Loucy (cell line): ENCODE measurements around the gene CCDC167.
A peak's percentile ranks its signal among the peaks of the same experiment; 100 is the strongest.

Experiments
- H2AFZ ChIP-seq: fragments of 200-600 bp; sonication (generic); 2 replicates; pipeline ENCODE4 v1.6.0; 2016; ENCODE audit warnings: antibody characterized with exemption, mild to moderate bottlenecking, low read length, moderate library complexity
- H3F3A ChIP-seq: fragments of 200-600 bp; 2 replicates; pipeline ENCODE4 v1.6.0; 2016; ENCODE audit warnings: antibody characterized with exemption, low read depth, mild to moderate bottlenecking
- H3K27me3 ChIP-seq: fragments of 200-600 bp; sonication (generic); 2 replicates; pipeline ENCODE4 v1.6.1; 2014; ENCODE audit warnings: low read length, mild to moderate bottlenecking; ENCODE audit not compliant: insufficient read depth, poor library complexity, severe bottlenecking
- H3K36me3 ChIP-seq: fragments of 200-600 bp; sonication (generic); 2 replicates; pipeline ENCODE4 v1.6.1; 2016; ENCODE audit warnings: low read length; ENCODE audit not compliant: insufficient read depth
- H3K4me1 ChIP-seq: fragments of 200-600 bp; sonication (generic); 2 replicates; pipeline ENCODE4 v1.5.1; 2014; ENCODE audit warnings: low read length, mild to moderate bottlenecking; ENCODE audit not compliant: insufficient read depth, poor library complexity, severe bottlenecking
- H3K4me2 ChIP-seq: fragments of 200-600 bp; sonication (generic); 2 replicates; pipeline ENCODE4 v1.6.0; 2014; ENCODE audit warnings: antibody characterized with exemption, low read length, low read depth, mild to moderate bottlenecking; ENCODE audit not compliant: poor library complexity, severe bottlenecking
- H3K4me3 ChIP-seq: fragments of 200-600 bp; sonication (generic); 2 replicates; pipeline ENCODE4 v1.5.1; 2014; ENCODE audit warnings: low read length, mild to moderate bottlenecking, mixed read lengths; ENCODE audit not compliant: poor library complexity, severe bottlenecking
- H3K79me2 ChIP-seq: fragments of 200-600 bp; sonication (generic); 2 replicates; pipeline ENCODE4 v1.6.1; 2014; ENCODE audit warnings: low read length; ENCODE audit not compliant: insufficient read depth
- H3K9ac ChIP-seq: fragments of 200-600 bp; sonication (generic); 2 replicates; pipeline ENCODE4 v1.6.0; 2014; ENCODE audit warnings: mild to moderate bottlenecking, low read depth, low read length, moderate library complexity; ENCODE audit not compliant: poor library complexity, severe bottlenecking
- H3K9me2 ChIP-seq: fragments of 200-600 bp; sonication (generic); replicated peaks from 2 replicates; pipeline ENCODE4 v1.6.1; 2016; ENCODE audit warnings: low read depth, low read length, mixed read lengths
- H3K9me3 ChIP-seq: fragments of 200-600 bp; sonication (generic); 2 replicates; pipeline ENCODE4 v1.6.1; 2014; ENCODE audit warnings: mild to moderate bottlenecking, antibody characterized with exemption, low read length, low read depth; ENCODE audit not compliant: insufficient read depth
- H4K20me1 ChIP-seq: fragments of 200-600 bp; sonication (generic); 2 replicates; pipeline ENCODE4 v1.6.0; 2014; ENCODE audit warnings: antibody characterized with exemption, low read length, mild to moderate bottlenecking; ENCODE audit not compliant: insufficient read depth, poor library complexity, severe bottlenecking
- CTCF ChIP-seq: fragments of 200-600 bp; sonication (generic); conservative IDR thresholded peaks from 2 replicates; pipeline ENCODE4 v1.5.1; 2014; ENCODE audit warnings: mild to moderate bottlenecking, antibody characterized with exemption, low read length
- EZH2phosphoT487 ChIP-seq: fragments of 200-600 bp; IDR thresholded peaks from 2 replicates; pipeline ENCODE4 v1.6.1; 2018; ENCODE audit warnings: antibody characterized with exemption, mild to moderate bottlenecking, moderate library complexity, borderline replicate concordance

CCDC167 gene

GRCh38 chr6:37523412-37523811 is 23.7 kb upstream of the CCDC167 start:
- Histone ChIP-seq H3K4me3 (no peak overlapping the region), H3K36me3 (no peaks in the 10 kb centered on the region), H4K20me1 (no peaks in the 10 kb centered on the region), H3K27me3 (no peaks in the 10 kb centered on the region), H2AFZ (no peak overlapping the region), H3F3A (no peaks in the 10 kb centered on the region), H3K9me2 (no peaks in the 10 kb centered on the region), H3K4me1 (peaks cover 16% of the 10 kb centered on the region), H3K9ac (no peak overlapping the region), H3K4me2 (no peak overlapping the region), H3K79me2 (no peaks in the 10 kb centered on the region), H3K9me3 (no peaks in the 10 kb centered on the region)
- no peak for TF ChIP-seq EZH2phosphoT487
- TF ChIP-seq CTCF = no peak

DNA sequence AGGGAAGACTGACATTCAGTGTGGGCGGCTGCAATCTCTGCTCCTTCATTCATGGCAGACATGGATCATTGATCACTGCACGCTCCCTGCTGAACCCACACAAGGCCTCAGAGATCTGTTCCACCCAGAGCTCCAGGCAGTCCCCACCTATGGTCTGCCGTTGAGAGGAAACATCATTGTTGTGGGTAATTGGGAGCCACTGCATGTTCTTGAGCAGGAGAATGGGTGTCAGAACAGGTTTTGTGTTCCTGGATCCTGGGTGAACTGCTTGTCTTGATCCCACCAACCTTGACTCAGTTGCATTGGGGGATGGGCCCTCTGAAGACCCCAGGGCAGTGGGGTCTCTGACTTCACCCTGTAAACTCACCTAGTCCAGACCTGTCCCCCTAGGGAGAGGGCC is 23.1 kb upstream of the CCDC167 start:
- H3K9ac ChIP-seq = no peak overlapping the region

GRCh38 chr6:37521674-37522073 is 22.0 kb upstream of the CCDC167 start:
- H3F3A ChIP-seq = 0 out of 2 replicates have a peak, but pooled peaks cover 5% of the 10 kb centered on the region
- H3K9me2 ChIP-seq = no peaks in the 10 kb centered on the region
- no peak for TF ChIP-seq EZH2phosphoT487
- no peak for TF ChIP-seq CTCF
- H3K27me3 ChIP-seq = no peaks in the 10 kb centered on the region
- H3K36me3 ChIP-seq = no peaks in the 10 kb centered on the region
- H3K4me2 ChIP-seq = peak overlapping the region; percentile 28
- H3K4me3 ChIP-seq = no peak overlapping the region
- no peaks in the 10 kb centered on the region for H3K9me3 ChIP-seq
- peaks cover 33% of the 10 kb centered on the region for H3K4me1 ChIP-seq
- no peak overlapping the region for H2AFZ ChIP-seq
- no peak overlapping the region for H3K9ac ChIP-seq
- no peaks in the 10 kb centered on the region for H4K20me1 ChIP-seq
- no peaks in the 10 kb centered on the region for H3K79me2 ChIP-seq

More for the DNA sequence above, 23.1 kb upstream of the CCDC167 start:
- Histone ChIP-seq H3K4me3 (no peak overlapping the region), H2AFZ (no peak overlapping the region), H3K9me3 (no peaks in the 10 kb centered on the region), H3K9me2 (no peaks in the 10 kb centered on the region), H4K20me1 (no peaks in the 10 kb centered on the region), H3K27me3 (no peaks in the 10 kb centered on the region), H3K79me2 (no peaks in the 10 kb centered on the region), H3K4me1 (peaks cover 22% of the 10 kb centered on the region), H3F3A (no peaks in the 10 kb centered on the region), H3K4me2 (no peak overlapping the region), H3K36me3 (no peaks in the 10 kb centered on the region)
- TF ChIP-seq EZH2phosphoT487 (no peak), CTCF (no peak)
